Skeletal muscle satellite cell (primary cell): Measurements from ENCODE around the gene MEG3. TPM values are rescaled to one million over a fixed set of nuclear protein-coding genes. Genes with fewer than 3 reads are reported as not detected.

Experiments used
- H3K27me3 ChIP-seq: 2 replicates; pipeline ENCODE4 v1.7.0; 2013; ENCODE audit warnings: low read length; ENCODE audit not compliant: control insufficient read depth, insufficient read depth
- H3K36me3 ChIP-seq: 2 replicates; pipeline ENCODE4 v1.7.0; 2013; ENCODE audit warnings: mild to moderate bottlenecking, control low read depth, low read length; ENCODE audit not compliant: insufficient read depth
- H3K4me1 ChIP-seq: 2 replicates; pipeline ENCODE4 v1.7.0; 2013; ENCODE audit warnings: low read length; ENCODE audit not compliant: control insufficient read depth, insufficient read depth
- H3K4me2 ChIP-seq: 2 replicates; pipeline ENCODE4 v1.7.0; 2013; ENCODE audit warnings: mild to moderate bottlenecking, low read length
- H3K4me3 ChIP-seq: 2 replicates; pipeline ENCODE4 v1.7.0; 2013; ENCODE audit warnings: low read length
- H3K9ac ChIP-seq: 2 replicates; pipeline ENCODE4 v1.7.0; 2013; ENCODE audit warnings: mild to moderate bottlenecking, low read depth, low read length, moderate library complexity
- H3K9me3 ChIP-seq: replicated peaks from 2 replicates; pipeline ENCODE4 v1.7.0; 2013; ENCODE audit warnings: mild to moderate bottlenecking, control low read depth, low read length
- total RNA-seq: library from RNA; depleted of rRNA; stranded (reverse); fragments of >200 nt; gene quantifications from 2 replicates; pipeline ENCODE4 v1.2.3, GENCODE V29; 2012; rRNA removed

MEG3 gene
- total RNA-seq: 90.6 and 95.3 TPM in 2 replicates

DNA sequence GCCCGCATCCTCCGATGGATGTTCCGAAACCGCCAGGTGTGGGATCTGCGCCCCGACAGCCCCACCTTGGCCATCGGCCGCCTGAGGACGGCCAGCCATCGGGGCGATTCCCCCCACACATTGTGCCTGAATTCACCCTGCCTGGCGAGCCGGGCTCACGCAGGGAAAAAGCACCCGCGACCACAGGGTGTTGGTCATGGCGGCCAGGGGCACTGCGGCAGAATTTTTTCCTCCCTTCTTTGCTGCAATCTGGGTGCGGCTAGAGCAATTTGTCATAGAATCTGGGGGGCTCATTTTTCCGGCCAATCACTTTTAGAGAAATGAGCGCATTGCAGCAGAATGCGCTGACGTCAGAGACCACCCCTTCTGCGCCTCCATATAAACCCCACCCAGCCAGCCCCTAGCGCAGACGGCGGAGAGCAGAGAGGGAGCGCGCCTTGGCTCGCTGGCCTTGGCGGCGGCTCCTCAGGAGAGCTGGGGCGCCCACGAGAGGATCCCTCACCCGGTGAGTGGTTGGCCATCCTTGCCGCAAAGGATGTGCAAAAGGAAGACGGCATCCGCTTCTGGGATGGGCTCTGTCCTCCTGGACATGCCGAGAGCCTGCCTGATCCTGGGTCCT, at the start of gene MEG3:
TSS of gene MEG3 (plus strand) at position 406 of the 619 bp plus-strand sequence.
- Histone ChIP-seq H3K4me1 (peaks cover 4% of the 10 kb centered on the region), H3K9me3 (no peaks in the 10 kb centered on the region), H3K36me3 (peaks cover 16% of the 10 kb centered on the region), H3K4me3 (peak within 1 kb of the TSS; percentile 98), H3K27me3 (peaks cover 15% of the 10 kb centered on the region), H3K9ac (peak within 1 kb of the TSS; percentile 99), H3K4me2 (peak within 1 kb of the TSS; percentile 96)

DNA sequence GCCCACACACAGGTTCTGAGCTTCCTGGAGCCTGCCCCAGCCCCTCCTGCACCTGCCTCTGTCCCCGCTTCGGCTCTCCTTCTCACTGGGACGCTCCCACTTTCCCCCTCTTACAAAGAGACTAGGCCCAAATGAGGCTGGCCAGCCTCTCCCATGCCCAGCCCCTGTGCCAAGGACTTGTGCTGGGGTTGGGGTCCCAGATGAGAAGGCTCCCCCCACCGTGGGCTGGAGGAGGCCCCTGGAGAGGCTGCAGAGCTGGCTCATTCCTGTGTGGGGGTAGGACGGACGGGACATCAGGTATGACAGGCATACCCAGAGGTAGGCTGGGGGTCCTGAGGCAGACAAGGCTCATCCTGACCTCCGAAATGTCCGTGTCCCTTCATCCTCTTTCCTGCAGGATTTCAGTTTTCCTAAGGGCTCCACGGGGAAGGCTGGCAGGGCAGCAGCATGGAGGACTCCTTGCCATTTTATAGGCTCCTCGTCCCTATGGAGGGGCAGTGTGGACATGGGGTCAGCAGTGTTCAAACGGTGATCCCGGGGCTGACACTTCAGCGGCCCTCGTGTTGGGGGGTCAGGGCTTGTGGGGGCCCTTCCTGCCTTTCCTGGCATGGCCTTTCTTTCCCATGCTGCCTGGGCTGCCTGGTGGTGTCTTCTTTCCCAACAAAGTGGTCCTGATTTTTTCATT, 49.1 kb upstream of the MEG3 start:
- no peaks in the 10 kb centered on the region for H3K4me1 ChIP-seq
- no peak overlapping the region for H3K4me2 ChIP-seq
- H3K36me3 ChIP-seq: no peaks in the 10 kb centered on the region
- H3K9ac ChIP-seq: no peak overlapping the region
- peaks cover 74% of the 10 kb centered on the region for H3K27me3 ChIP-seq
- H3K4me3 ChIP-seq: no peak overlapping the region
- no peaks in the 10 kb centered on the region for H3K9me3 ChIP-seq

DNA sequence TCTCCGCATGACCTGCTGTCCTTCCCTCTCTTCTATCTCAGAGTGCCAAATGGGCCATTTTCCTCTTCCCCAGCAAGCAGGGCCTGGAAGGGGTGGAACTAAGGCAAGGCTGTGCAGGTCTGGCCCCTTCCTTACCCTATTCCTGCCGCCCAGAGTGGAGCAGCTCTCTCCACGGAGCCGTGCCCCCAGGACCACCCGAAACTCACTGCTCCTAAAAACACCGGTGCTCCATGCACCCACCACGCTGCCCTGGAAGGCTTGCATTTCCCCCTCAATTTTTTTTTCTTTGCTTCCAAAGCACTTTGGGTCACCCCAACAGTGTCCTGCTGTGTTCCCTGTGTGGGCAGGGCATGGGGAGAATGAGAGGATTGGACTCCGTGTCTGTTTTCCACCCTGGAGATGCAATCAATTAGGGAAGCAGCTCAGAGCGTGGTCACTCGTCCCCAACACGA, 48.5 kb upstream of the MEG3 start:
- no peak overlapping the region for H3K4me3 ChIP-seq
- H3K9me3 ChIP-seq: no peaks in the 10 kb centered on the region
- no peak overlapping the region for H3K9ac ChIP-seq
- H3K36me3 ChIP-seq: no peaks in the 10 kb centered on the region
- H3K4me2 ChIP-seq: no peak overlapping the region
- H3K27me3 ChIP-seq: peaks cover 74% of the 10 kb centered on the region
- H3K4me1 ChIP-seq: no peaks in the 10 kb centered on the region

DNA sequence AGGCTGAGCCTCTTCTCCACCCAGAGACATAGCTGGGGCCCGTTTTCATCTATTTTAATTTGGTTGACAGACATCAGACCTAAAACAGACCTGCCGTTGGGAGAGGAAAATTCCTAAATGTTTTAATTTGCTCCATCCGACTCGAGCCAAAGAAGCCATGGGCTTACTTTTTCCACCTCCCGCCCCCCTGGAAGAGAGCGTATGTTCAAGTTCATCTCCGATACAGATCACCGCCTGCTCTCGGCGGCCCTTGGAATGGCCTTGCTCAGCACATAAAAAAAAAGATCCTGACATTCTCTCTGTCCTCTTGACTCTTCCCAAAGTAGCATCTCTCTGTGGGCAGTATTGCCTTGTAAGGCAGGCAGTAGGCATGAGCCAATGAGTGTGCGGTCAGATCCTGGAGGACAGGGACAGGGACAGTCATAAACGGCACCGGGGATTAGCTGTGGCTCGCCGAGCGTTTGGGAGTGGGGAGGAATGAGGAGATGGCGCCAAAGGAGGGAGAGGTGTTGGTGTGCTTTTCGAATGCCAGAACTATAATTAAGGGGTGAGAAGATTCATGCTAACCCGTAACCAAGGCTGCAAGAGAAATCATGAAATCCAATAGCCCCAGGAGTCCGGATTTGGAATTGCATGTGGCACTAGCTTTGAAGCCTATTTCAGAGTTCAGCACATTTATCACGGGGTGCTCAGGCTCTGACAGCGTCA, 47.9 kb upstream of the MEG3 start:
- H3K4me1 ChIP-seq: no peaks in the 10 kb centered on the region
- H3K36me3 ChIP-seq: no peaks in the 10 kb centered on the region
- no peak overlapping the region for H3K9ac ChIP-seq
- H3K9me3 ChIP-seq: no peaks in the 10 kb centered on the region
- no peak overlapping the region for H3K4me3 ChIP-seq
- no peak overlapping the region for H3K4me2 ChIP-seq
- H3K27me3 ChIP-seq: peaks cover 71% of the 10 kb centered on the region

DNA sequence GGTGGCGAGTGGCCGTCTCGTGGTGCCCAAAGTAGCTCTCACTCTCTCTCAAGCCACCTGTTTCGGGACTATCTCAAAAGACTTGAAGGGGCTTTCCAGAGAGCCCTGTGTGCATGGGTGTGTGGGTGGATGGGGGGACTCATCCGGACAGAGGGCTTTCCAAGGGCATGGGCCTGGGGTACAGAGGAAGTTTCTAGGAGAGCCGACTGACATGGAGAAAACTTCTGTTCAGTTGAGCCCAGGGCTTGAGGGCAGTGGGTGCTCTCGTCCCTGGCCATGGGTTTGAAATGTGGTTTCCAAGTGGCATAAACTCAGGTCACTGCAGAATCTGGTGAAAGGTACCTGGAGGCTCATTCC, 47.4 kb upstream of the MEG3 start:
- Histone ChIP-seq H3K4me1 (no peaks in the 10 kb centered on the region), H3K9ac (no peak overlapping the region), H3K36me3 (no peaks in the 10 kb centered on the region), H3K9me3 (no peaks in the 10 kb centered on the region), H3K4me3 (no peak overlapping the region), H3K4me2 (no peak overlapping the region), H3K27me3 (peaks cover 67% of the 10 kb centered on the region)

DNA sequence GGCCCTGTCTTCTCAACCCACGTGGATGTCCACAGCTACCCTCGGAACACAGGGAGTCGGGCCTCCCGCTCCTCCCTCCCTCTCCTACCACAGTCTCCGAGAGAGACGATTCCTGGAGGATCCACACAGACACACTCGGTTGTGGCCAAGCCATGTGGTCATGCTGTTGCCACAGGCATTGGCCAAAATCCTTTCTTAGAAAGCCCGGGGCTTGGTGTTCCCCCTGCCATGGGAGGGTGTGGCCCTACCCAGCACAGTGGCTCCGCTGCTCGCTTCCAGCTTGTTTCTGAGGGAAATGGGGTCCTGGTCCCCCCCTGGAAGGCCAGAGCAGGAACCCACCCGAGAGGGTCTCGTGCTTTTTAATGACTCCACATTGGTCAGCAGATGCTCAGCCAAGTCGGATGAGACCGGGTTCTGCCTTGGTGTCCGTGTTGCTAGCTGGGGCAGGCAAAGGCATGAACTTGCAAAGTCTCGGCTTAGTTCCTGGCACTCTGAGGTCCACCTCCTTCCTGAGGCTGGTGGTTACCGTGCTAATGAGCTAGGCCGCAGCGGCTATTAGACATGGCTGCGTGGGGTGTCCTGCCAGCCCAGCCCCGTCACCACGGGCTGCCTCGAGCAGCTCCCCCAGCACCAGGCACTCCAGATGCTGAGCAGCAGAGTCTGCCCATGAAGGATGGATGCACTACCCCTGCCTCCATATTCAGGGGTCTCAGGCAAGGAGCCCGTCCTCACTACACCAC, 46.8 kb upstream of the MEG3 start:
- Histone ChIP-seq H3K9ac (no peak overlapping the region), H3K9me3 (no peaks in the 10 kb centered on the region), H3K36me3 (no peaks in the 10 kb centered on the region), H3K27me3 (peaks cover 67% of the 10 kb centered on the region), H3K4me2 (no peak overlapping the region), H3K4me3 (no peak overlapping the region), H3K4me1 (no peaks in the 10 kb centered on the region)

DNA sequence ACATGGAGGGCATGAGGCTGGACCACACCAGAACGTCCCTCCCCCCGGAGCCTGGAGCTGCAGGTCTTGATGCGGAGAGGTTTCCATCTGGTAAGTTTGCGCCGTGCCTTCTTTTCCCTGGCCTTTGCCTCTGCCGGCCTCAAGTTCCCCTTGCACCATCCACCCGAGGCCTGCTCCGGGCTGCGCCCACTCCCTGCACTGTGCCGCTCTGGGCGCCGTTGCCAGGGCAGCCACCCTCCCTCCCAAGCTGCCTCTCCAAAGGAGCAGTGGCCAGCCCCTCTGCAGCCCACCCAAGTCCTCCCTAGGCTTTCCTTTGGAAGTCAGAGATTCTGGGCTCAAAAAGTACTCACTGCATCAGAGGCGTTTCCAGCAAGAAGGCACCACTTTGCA, 46.2 kb upstream of the MEG3 start:
- Histone ChIP-seq H3K36me3 (no peaks in the 10 kb centered on the region), H3K4me2 (no peak overlapping the region), H3K4me3 (no peak overlapping the region), H3K9me3 (no peaks in the 10 kb centered on the region), H3K9ac (no peak overlapping the region), H3K4me1 (no peaks in the 10 kb centered on the region), H3K27me3 (peaks cover 72% of the 10 kb centered on the region)

DNA sequence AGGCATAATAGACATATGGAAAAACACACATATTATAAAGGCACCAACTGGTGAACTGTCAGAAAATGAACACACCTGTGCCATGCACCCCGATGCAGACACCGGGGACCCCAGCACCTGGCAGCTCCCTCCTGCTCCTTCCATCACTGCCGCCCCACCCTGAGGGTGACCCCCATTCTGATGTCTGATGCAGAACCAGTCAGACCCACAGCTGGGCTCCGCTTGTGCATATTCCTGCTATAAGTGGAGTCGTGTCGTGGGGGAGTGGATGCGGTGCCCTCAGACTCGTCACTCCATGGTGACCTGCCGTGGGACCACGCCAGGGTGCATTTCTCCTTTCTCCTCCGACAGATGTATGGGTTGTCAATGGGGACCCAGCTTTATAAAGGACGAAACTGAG, 45.7 kb upstream of the MEG3 start:
- Histone ChIP-seq H3K9ac (no peak overlapping the region), H3K36me3 (no peaks in the 10 kb centered on the region), H3K27me3 (peaks cover 74% of the 10 kb centered on the region), H3K4me2 (no peak overlapping the region), H3K9me3 (no peaks in the 10 kb centered on the region), H3K4me1 (no peaks in the 10 kb centered on the region), H3K4me3 (no peak overlapping the region)

DNA sequence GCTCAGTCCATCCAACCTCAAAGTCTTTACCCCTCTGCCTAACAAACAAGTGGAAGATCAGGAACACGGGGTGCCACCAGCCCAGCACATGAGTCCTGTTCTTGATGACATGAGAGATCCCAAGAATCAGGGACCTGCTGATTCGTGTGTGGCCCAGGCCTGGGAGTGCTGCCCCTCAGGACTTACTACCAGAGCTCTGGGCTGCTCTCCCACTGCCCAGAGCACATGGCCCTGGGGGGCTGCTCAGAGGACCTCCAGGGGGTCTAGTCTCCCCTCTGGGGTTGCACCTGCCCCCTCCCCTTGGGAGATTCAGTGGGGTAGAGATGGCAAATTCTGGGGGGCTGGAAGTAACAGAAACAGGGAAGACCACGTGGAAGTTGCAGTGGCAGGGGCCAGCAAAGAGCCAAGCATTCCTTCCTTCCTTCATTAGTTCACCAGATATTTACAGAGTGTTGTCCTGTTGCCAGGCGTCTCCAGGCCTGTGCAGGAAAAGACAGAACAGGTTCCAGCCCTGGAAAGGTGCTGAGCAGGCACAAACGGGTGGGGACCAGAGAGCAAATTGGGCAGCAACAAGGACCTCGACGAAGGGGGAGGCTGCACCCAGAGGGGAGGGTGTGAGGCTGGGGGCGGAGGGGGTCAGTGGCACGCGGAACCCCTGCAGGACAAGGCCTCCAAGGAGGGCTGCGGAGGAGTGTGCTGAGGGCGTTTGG, 45.1 kb upstream of the MEG3 start:
- Histone ChIP-seq H3K36me3 (no peaks in the 10 kb centered on the region), H3K4me2 (no peak overlapping the region), H3K27me3 (peaks cover 73% of the 10 kb centered on the region), H3K4me1 (no peaks in the 10 kb centered on the region), H3K9ac (no peak overlapping the region), H3K4me3 (no peak overlapping the region), H3K9me3 (no peaks in the 10 kb centered on the region)

DNA sequence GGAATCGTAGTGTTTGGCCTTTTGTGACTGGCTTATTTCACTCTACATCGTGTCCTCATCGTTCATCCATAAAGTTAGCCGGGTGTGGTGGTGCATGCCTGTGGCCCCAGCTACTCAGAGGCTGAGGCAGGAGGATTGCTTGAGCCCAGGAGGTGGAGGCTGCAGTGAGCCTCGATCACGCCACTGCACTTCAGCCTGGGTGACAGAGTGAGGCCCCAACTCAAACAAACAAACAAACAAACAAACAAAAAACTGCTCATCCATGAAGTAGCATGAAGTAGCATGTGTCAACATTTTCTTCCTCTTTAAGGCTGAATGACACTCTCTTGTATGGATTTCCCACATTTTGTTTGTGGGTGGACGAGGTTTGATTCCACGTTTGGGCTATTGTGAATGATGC, 44.0 kb upstream of the MEG3 start:
- Histone ChIP-seq H3K4me3 (no peak overlapping the region), H3K4me2 (no peak overlapping the region), H3K36me3 (no peaks in the 10 kb centered on the region), H3K4me1 (no peaks in the 10 kb centered on the region), H3K9me3 (no peaks in the 10 kb centered on the region), H3K9ac (no peak overlapping the region), H3K27me3 (peaks cover 63% of the 10 kb centered on the region)
